ENCODE measurements around the gene KRTAP10-6. TPM values are rescaled to one million over a fixed set of nuclear protein-coding genes. Genes with fewer than 3 reads are reported as not detected.
"Not testable (repeated sequence)": the region's sequence is repeated elsewhere in the genome, so short reads cannot be mapped to it uniquely, and the experiment has no call there.

The KRTAP10-6 gene
- total RNA-seq = not detected in 3 replicates
- long read RNA-seq = 0 reads

GRCh38 chr21:44592446-44593311, at the start of gene KRTAP10-6:
Gene KRTAP10-6, minus strand, starts transcription at chr21:44592505. Its CDS starts 21 bp downstream, at chr21:44592484.
- Mint-ChIP-seq H3K4me1 (ENCODE audit: low read depth) (peaks cover 6% of the 10 kb centered on the region), H3K4me3 (ENCODE audit: unreplicated experiment) (no peak within 1 kb of the TSS), H3K27me3 (ENCODE audit: low read depth) (peaks cover 63% of the 10 kb centered on the region), H3K9me3 (ENCODE audit: low read depth) (peaks cover 7% of the 10 kb centered on the region), H3K27ac (ENCODE audit: unreplicated experiment) (no peak within 1 kb of the TSS), H3K36me3 (ENCODE audit: low read depth) (no peaks in the 10 kb centered on the region)
- DNase-seq (ENCODE audit: low spot score) = no peak
- no peak for TF ChIP-seq CTCF (IDR thresholded peaks at IDR 0.05)

GRCh38 chr21:44640761-44641160, 48.5 kb upstream of the KRTAP10-6 start:
- peaks cover 36% of the 10 kb centered on the region for H3K9me3 Mint-ChIP-seq (ENCODE audit: low read depth)
- no peaks in the 10 kb centered on the region for H3K4me1 Mint-ChIP-seq (ENCODE audit: low read depth)
- H3K4me3 Mint-ChIP-seq (ENCODE audit: unreplicated experiment) = no peak overlapping the region
- DNase-seq (ENCODE audit: low spot score) = no peak
- H3K27me3 Mint-ChIP-seq (ENCODE audit: low read depth) = peaks cover 41% of the 10 kb centered on the region
- no peak overlapping the region for H3K27ac Mint-ChIP-seq (ENCODE audit: unreplicated experiment)
- TF ChIP-seq CTCF (IDR thresholded peaks at IDR 0.05) = no peak
- H3K36me3 Mint-ChIP-seq (ENCODE audit: low read depth) = peaks cover 4% of the 10 kb centered on the region

GRCh38 chr21:44639331-44639655, 47.0 kb upstream of the KRTAP10-6 start:
- no peak overlapping the region for H3K27ac Mint-ChIP-seq (ENCODE audit: unreplicated experiment)

GRCh38 chr21:44638506-44639330, 46.4 kb upstream of the KRTAP10-6 start:
- peaks cover 26% of the 10 kb centered on the region for H3K9me3 Mint-ChIP-seq (ENCODE audit: low read depth)
- not testable (repeated sequence) for H3K4me1 Mint-ChIP-seq (ENCODE audit: low read depth); H3K36me3 Mint-ChIP-seq (ENCODE audit: low read depth); DNase-seq (ENCODE audit: low spot score); H3K27ac Mint-ChIP-seq (ENCODE audit: unreplicated experiment); H3K4me3 Mint-ChIP-seq (ENCODE audit: unreplicated experiment)
- H3K27me3 Mint-ChIP-seq (ENCODE audit: low read depth) = peaks cover 52% of the 10 kb centered on the region

More at GRCh38 chr21:44639331-44639655, 47.0 kb upstream of the KRTAP10-6 start:
- TF ChIP-seq CTCF (IDR thresholded peaks at IDR 0.05) = no peak
- Mint-ChIP-seq H3K4me3 (ENCODE audit: unreplicated experiment) (no peak overlapping the region), H3K9me3 (ENCODE audit: low read depth) (peaks cover 31% of the 10 kb centered on the region), H3K36me3 (ENCODE audit: low read depth) (no peaks in the 10 kb centered on the region), H3K27me3 (ENCODE audit: low read depth) (peaks cover 49% of the 10 kb centered on the region), H3K4me1 (ENCODE audit: low read depth) (no peaks in the 10 kb centered on the region)
- DNase-seq (ENCODE audit: low spot score) = no peak

- not testable (repeated sequence) for H3K36me3 Mint-ChIP-seq (ENCODE audit: low read depth); H3K4me1 Mint-ChIP-seq (ENCODE audit: low read depth); H3K27ac Mint-ChIP-seq (ENCODE audit: unreplicated experiment); H3K4me3 Mint-ChIP-seq (ENCODE audit: unreplicated experiment); DNase-seq (ENCODE audit: low spot score)
- peaks cover 54% of the 10 kb centered on the region for H3K27me3 Mint-ChIP-seq (ENCODE audit: low read depth)
- H3K9me3 Mint-ChIP-seq (ENCODE audit: low read depth) = peaks cover 26% of the 10 kb centered on the region
These were observed 45.6 kb upstream of the KRTAP10-6 start for GRCh38 chr21:44637851-44638348.
